ENCODE results near the gene NCOA1.
A peak's percentile ranks its signal among the peaks of the same experiment; 100 is the strongest.

The NCOA1 gene

DNA sequence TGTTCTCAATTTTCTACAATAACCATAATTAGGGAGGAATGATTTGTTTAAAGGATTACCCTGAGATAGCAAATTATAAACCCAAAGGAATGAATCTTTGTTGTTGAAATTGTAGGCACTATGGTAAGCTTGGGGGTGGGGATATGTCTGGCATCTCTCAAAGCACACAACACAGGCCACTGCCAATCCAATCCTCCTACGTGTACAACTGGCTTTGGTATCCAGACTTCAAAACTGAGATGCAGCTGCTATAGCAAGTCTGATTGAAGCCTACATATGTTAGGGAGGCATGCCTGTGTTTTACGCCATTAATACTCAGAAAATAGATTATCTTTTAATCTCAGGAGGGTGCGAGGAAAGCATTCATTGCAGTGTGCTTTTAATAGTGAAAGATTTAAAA, 5.9 kb upstream of the NCOA1 start:
- no peaks in the 10 kb centered on the region for H3K79me2 ChIP-seq (ENCODE audit: control insufficient read depth, insufficient read depth, low read length, poor library complexity)
- no peak overlapping the region for H3K23ac ChIP-seq (ENCODE audit: low read length)
- H3K9ac ChIP-seq (ENCODE audit: low read length), result no peak overlapping the region
- H2BK120ac ChIP-seq (ENCODE audit: insufficient read depth, low read length, poor library complexity), result no peak overlapping the region
- no peaks in the 10 kb centered on the region for H3K36me3 ChIP-seq (ENCODE audit: control insufficient read depth in 1 of 2, insufficient read depth in 2 of 2, low read length in 2 of 2)
- H3K27me3 ChIP-seq (ENCODE audit: insufficient read depth, low read length), result no peaks in the 10 kb centered on the region
- peaks cover 4 to 5% of the 10 kb centered on the region in 2 experiments for H3K4me1 ChIP-seq (ENCODE audit: control insufficient read depth in 1 of 2, insufficient read depth in 2 of 2, low read length in 2 of 2)
- H4K8ac ChIP-seq (ENCODE audit: low read depth, low read length), result no peak overlapping the region
- no peak overlapping the region for H3K4ac ChIP-seq (ENCODE audit: low read depth, low read length)
- no peak overlapping the region for H4K12ac ChIP-seq (ENCODE audit: low read depth, low read length)
- H3K9me3 ChIP-seq (ENCODE audit: insufficient read depth, low read depth, low read length), result no peaks in the 10 kb centered on the region
- no peaks in the 10 kb centered on the region for H3K79me1 ChIP-seq (ENCODE audit: low read length)
- H3K14ac ChIP-seq (ENCODE audit: low read length), result no peak overlapping the region
- H2AFZ ChIP-seq (ENCODE audit: insufficient read depth, low read length, poor library complexity), result no peak overlapping the region
- no peak overlapping the region for H3K4me2 ChIP-seq (ENCODE audit: low read length)
- H3K27ac ChIP-seq (ENCODE audit: low read depth, low read length), result no peak overlapping the region
- H2AK5ac ChIP-seq (ENCODE audit: low read length), result no peak overlapping the region
- no peak overlapping the region for H4K91ac ChIP-seq (ENCODE audit: low read depth, low read length)
- H2BK12ac ChIP-seq (ENCODE audit: low read length), result no peak overlapping the region
- H3K18ac ChIP-seq (ENCODE audit: low read length), result no peak overlapping the region
- no CpG with 5 or more reads among the region's 3 CpGs for WGBS (ENCODE audit: extremely low coverage, insufficient coverage, insufficient read length)
- no peak for DNase-seq
- H2BK5ac ChIP-seq (ENCODE audit: low read depth, low read length, poor library complexity), result no peak overlapping the region
- H3K4me3 ChIP-seq (ENCODE audit: low read depth, low read length), result no peak overlapping the region

DNA sequence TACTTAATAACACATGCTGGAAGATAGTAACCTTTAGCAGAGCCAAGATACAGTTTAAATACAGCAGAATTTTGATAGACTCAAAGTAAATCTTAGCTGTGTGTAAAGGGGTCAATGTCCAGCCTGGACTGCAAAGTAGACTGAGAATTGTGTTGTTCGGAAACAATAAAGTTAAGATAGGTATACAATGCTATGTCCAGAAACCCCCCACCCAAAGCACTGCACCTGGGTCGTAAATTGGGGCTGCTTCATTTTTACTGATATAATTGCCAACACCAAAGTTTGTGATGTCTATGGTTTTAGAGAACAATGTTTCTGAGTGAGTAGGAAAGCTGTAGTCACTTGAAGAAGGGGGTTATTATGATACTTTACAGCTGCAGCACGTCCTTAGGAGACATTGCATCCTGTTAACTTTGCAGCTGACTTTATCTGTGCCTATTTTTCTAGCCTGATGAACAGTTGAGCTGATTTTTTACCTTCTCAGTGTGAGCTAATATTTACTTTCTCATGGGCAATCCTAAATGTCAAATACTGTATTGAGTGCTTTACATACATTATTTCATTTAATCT, 4.3 kb upstream of the NCOA1 start:
- Histone ChIP-seq H3K9ac (ENCODE audit: low read length) (no peak overlapping the region), H4K12ac (ENCODE audit: low read depth, low read length) (no peak overlapping the region), H4K91ac (ENCODE audit: low read depth, low read length) (no peak overlapping the region), H4K8ac (ENCODE audit: low read depth, low read length) (no peak overlapping the region), H3K18ac (ENCODE audit: low read length) (no peak overlapping the region), H2BK5ac (ENCODE audit: low read depth, low read length, poor library complexity) (no peak overlapping the region), H3K23ac (ENCODE audit: low read length) (no peak overlapping the region), H3K79me1 (ENCODE audit: low read length) (peaks cover 4% of the 10 kb centered on the region), H3K36me3 (ENCODE audit: control insufficient read depth in 1 of 2, insufficient read depth in 2 of 2, low read length in 2 of 2) (no peaks in the 10 kb centered on the region), H3K14ac (ENCODE audit: low read length) (no peak overlapping the region), H3K9me3 (ENCODE audit: insufficient read depth, low read depth, low read length) (no peaks in the 10 kb centered on the region), H3K4ac (ENCODE audit: low read depth, low read length) (no peak overlapping the region), H3K4me1 (ENCODE audit: control insufficient read depth in 1 of 2, insufficient read depth in 2 of 2, low read length in 2 of 2) (peaks cover 5% of the 10 kb centered on the region in 2 experiments), H2AFZ (ENCODE audit: insufficient read depth, low read length, poor library complexity) (no peak overlapping the region), H2BK120ac (ENCODE audit: insufficient read depth, low read length, poor library complexity) (no peak overlapping the region), H2BK12ac (ENCODE audit: low read length) (no peak overlapping the region), H3K79me2 (ENCODE audit: control insufficient read depth, insufficient read depth, low read length, poor library complexity) (peaks cover 2% of the 10 kb centered on the region), H3K4me2 (ENCODE audit: low read length) (no peak overlapping the region), H3K27me3 (ENCODE audit: insufficient read depth, low read length) (no peaks in the 10 kb centered on the region), H2AK5ac (ENCODE audit: low read length) (no peak overlapping the region), H3K4me3 (ENCODE audit: low read depth, low read length) (no peak overlapping the region), H3K27ac (ENCODE audit: low read depth, low read length) (no peak overlapping the region)
- no peak for DNase-seq
- WGBS (ENCODE audit: extremely low coverage, insufficient coverage, insufficient read length), result no CpG with 5 or more reads among the region's 3 CpGs

DNA sequence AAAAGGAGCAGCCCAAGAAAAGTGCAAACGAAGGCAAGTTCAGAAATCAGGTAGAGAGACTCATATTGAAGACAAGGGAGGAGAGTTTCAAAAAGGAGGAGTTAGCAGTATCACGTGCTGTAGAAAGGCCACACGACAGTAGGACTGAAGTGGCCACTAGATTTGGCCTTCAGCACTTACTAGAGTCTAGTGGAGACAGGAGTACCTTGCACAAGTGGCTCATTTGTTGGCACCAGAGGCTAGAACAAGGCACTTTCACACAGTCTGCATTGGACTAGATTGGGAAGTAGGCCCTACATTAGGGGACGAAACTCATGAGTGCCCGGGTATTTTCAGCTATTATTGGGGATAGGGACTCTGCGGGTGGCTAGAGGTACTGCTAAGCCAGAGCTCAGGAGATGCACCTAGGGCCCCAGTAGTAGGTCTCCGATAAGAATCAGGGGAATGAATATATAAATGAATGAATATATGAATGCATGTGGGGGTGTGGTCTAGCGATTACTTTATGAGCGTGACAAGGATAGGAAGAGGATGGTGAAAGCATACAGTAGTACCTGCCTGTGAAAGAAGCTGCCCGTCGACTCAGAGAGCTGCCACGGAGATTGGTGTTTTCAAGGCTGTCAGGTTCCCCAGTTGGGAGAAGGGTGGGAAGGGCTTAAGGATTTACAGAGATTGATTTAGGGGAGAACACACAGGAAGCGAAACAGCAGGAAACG, 1.4 kb upstream of the NCOA1 start:
- Histone ChIP-seq H3K79me2 (ENCODE audit: control insufficient read depth, insufficient read depth, low read length, poor library complexity) (peaks cover 4% of the 10 kb centered on the region), H3K9ac (ENCODE audit: low read length) (no peak overlapping the region), H3K14ac (ENCODE audit: low read length) (no peak overlapping the region), H3K9me3 (ENCODE audit: insufficient read depth, low read depth, low read length) (no peaks in the 10 kb centered on the region), H2AFZ (ENCODE audit: insufficient read depth, low read length, poor library complexity) (no peak overlapping the region), H2BK12ac (ENCODE audit: low read length) (no peak overlapping the region), H3K4me3 (ENCODE audit: low read depth, low read length) (no peak overlapping the region), H3K4ac (ENCODE audit: low read depth, low read length) (no peak overlapping the region), H3K79me1 (ENCODE audit: low read length) (peaks cover 4% of the 10 kb centered on the region), H3K18ac (ENCODE audit: low read length) (no peak overlapping the region), H3K4me2 (ENCODE audit: low read length) (peak overlapping the region; percentile 77), H2AK5ac (ENCODE audit: low read length) (no peak overlapping the region), H2BK120ac (ENCODE audit: insufficient read depth, low read length, poor library complexity) (no peak overlapping the region), H2BK5ac (ENCODE audit: low read depth, low read length, poor library complexity) (no peak overlapping the region), H3K36me3 (ENCODE audit: control insufficient read depth in 1 of 2, insufficient read depth in 2 of 2, low read length in 2 of 2) (no peaks in the 10 kb centered on the region), H4K12ac (ENCODE audit: low read depth, low read length) (no peak overlapping the region), H3K27me3 (ENCODE audit: insufficient read depth, low read length) (no peaks in the 10 kb centered on the region), H3K27ac (ENCODE audit: low read depth, low read length) (no peak overlapping the region), H3K23ac (ENCODE audit: low read length) (no peak overlapping the region), H4K91ac (ENCODE audit: low read depth, low read length) (no peak overlapping the region), H3K4me1 (ENCODE audit: control insufficient read depth in 1 of 2, insufficient read depth in 2 of 2, low read length in 2 of 2) (peaks cover 10 to 12% of the 10 kb centered on the region in 2 experiments), H4K8ac (ENCODE audit: low read depth, low read length) (no peak overlapping the region)
- DNase-seq, result peak; percentile 4 to 20
- WGBS (ENCODE audit: extremely low coverage, insufficient coverage, insufficient read length), result no CpG with 5 or more reads among the region's 14 CpGs

DNA sequence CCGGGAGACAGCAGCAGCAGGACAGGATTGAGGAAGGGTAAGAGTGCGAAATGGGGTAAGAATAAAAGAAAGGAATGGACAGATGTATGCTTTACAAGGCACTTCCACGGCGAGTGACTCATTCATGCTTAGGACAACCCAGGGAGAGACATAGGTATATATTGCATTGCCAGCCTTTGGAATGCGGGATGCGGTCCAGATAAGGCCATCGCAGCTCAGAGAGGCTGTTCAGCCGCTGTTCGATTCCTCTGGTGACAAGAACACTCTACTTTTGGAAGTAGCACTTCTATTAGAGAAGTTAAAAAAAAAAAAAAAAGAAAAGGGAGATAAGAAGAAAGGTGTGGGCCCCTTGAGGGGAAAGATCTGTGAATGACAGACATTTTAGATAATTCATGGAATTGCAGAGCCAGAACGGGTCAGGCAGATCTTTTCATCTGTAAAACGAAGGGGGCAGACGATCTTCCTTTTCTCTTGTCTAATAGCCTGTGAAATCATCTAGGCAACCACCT, 819 bp upstream of the NCOA1 start:
- H3K79me2 ChIP-seq (ENCODE audit: control insufficient read depth, insufficient read depth, low read length, poor library complexity), result peaks cover 4% of the 10 kb centered on the region
- H3K27me3 ChIP-seq (ENCODE audit: insufficient read depth, low read length), result no peaks in the 10 kb centered on the region
- no peak overlapping the region for H4K91ac ChIP-seq (ENCODE audit: low read depth, low read length)
- H4K8ac ChIP-seq (ENCODE audit: low read depth, low read length), result peak overlapping the region; percentile 71
- no peaks in the 10 kb centered on the region for H3K9me3 ChIP-seq (ENCODE audit: insufficient read depth, low read depth, low read length)
- peaks cover 4% of the 10 kb centered on the region for H3K79me1 ChIP-seq (ENCODE audit: low read length)
- no peak overlapping the region for H2AK5ac ChIP-seq (ENCODE audit: low read length)
- no peak overlapping the region for H2BK5ac ChIP-seq (ENCODE audit: low read depth, low read length, poor library complexity)
- H3K18ac ChIP-seq (ENCODE audit: low read length), result no peak overlapping the region
- peak overlapping the region; percentile 91 for H3K27ac ChIP-seq (ENCODE audit: low read depth, low read length)
- H3K14ac ChIP-seq (ENCODE audit: low read length), result no peak overlapping the region
- WGBS (ENCODE audit: extremely low coverage, insufficient coverage, insufficient read length), result no CpG with 5 or more reads among the region's 12 CpGs
- peaks cover 10 to 12% of the 10 kb centered on the region in 2 experiments for H3K4me1 ChIP-seq (ENCODE audit: control insufficient read depth in 1 of 2, insufficient read depth in 2 of 2, low read length in 2 of 2)
- H2BK12ac ChIP-seq (ENCODE audit: low read length), result no peak overlapping the region
- H3K36me3 ChIP-seq (ENCODE audit: control insufficient read depth in 1 of 2, insufficient read depth in 2 of 2, low read length in 2 of 2), result no peaks in the 10 kb centered on the region
- H3K4ac ChIP-seq (ENCODE audit: low read depth, low read length), result no peak overlapping the region
- peak overlapping the region; percentile 77 for H3K4me3 ChIP-seq (ENCODE audit: low read depth, low read length)
- no peak overlapping the region for H3K9ac ChIP-seq (ENCODE audit: low read length)
- no peak overlapping the region for H4K12ac ChIP-seq (ENCODE audit: low read depth, low read length)
- H2BK120ac ChIP-seq (ENCODE audit: insufficient read depth, low read length, poor library complexity), result no peak overlapping the region
- H3K4me2 ChIP-seq (ENCODE audit: low read length), result peak overlapping the region; percentile 77
- H3K23ac ChIP-seq (ENCODE audit: low read length), result no peak overlapping the region
- H2AFZ ChIP-seq (ENCODE audit: insufficient read depth, low read length, poor library complexity), result peak overlapping the region; percentile 59
- peak; percentile 77 to 90 for DNase-seq
